GM10847 (cell line): ENCODE measurements around the gene RPP14.
A peak's percentile ranks its signal among the peaks of the same experiment; 100 is the strongest.

Source experiments
- POLR2A ChIP-seq: IDR thresholded peaks from 2 replicates; pipeline ENCODE4 v1.6.1; 2011; ENCODE audit not compliant: insufficient read length; ENCODE audit errors: extremely low read depth

RPP14 gene

GRCh38 chr3:58305882-58306711 is at the start of gene RPP14, which contains the start of gene HTD2:
Gene RPP14 (plus strand): TSS chr3:58306245. CDS start chr3:58310330, 4,085 bp downstream.
Gene HTD2 (plus strand): TSS chr3:58306520. CDS start chr3:58317614, 11,094 bp downstream.
- peak; percentile 75 for TF ChIP-seq POLR2A

GRCh38 chr3:58256511-58256910 is 49.5 kb upstream of the RPP14 start:
- TF ChIP-seq POLR2A: no peak

- TF ChIP-seq POLR2A: no peak
These were observed 47.5 kb upstream of the RPP14 start for GRCh38 chr3:58258392-58259055.

GRCh38 chr3:58260261-58260731 is 45.7 kb upstream of the RPP14 start:
- no peak for TF ChIP-seq POLR2A

GRCh38 chr3:58260733-58261132 is 45.3 kb upstream of the RPP14 start:
- TF ChIP-seq POLR2A: no peak

GRCh38 chr3:58261954-58262666 is 43.9 kb upstream of the RPP14 start:
- TF ChIP-seq POLR2A: no peak

GRCh38 chr3:58266577-58266976 is 39.5 kb upstream of the RPP14 start:
- TF ChIP-seq POLR2A: no peak

- TF ChIP-seq POLR2A: no peak
These were observed 36.7 kb upstream of the RPP14 start for GRCh38 chr3:58269356-58269755.

- TF ChIP-seq POLR2A: no peak
These were observed 35.6 kb upstream of the RPP14 start for GRCh38 chr3:58270485-58270884.

GRCh38 chr3:58271901-58272501 is 34.0 kb upstream of the RPP14 start:
- no peak for TF ChIP-seq POLR2A

GRCh38 chr3:58272891-58273290 is 33.2 kb upstream of the RPP14 start:
- no peak for TF ChIP-seq POLR2A

- no peak for TF ChIP-seq POLR2A
These were observed 31.9 kb upstream of the RPP14 start for GRCh38 chr3:58274027-58274614.

GRCh38 chr3:58281069-58281468 is 25.0 kb upstream of the RPP14 start:
- no peak for TF ChIP-seq POLR2A

- TF ChIP-seq POLR2A: no peak
These were observed 20.7 kb upstream of the RPP14 start for GRCh38 chr3:58285334-58285733.

- TF ChIP-seq POLR2A: no peak
These were observed 18.7 kb upstream of the RPP14 start for GRCh38 chr3:58287354-58287753.
